GM21381 (cell line): ENCODE data around the gene KLF14.
"Not testable (repeated sequence)": the region's sequence is repeated elsewhere in the genome, so short reads cannot be mapped to it uniquely, and the experiment has no call there.

Experiments
- ATAC-seq: cut with Tn5 transposase; IDR thresholded peaks from one replicate; pipeline ENCODE4 v1.9.1; 2021; ENCODE audit warnings: mild to moderate bottlenecking, moderate library complexity; ENCODE audit not compliant: unreplicated experiment

The KLF14 gene

DNA sequence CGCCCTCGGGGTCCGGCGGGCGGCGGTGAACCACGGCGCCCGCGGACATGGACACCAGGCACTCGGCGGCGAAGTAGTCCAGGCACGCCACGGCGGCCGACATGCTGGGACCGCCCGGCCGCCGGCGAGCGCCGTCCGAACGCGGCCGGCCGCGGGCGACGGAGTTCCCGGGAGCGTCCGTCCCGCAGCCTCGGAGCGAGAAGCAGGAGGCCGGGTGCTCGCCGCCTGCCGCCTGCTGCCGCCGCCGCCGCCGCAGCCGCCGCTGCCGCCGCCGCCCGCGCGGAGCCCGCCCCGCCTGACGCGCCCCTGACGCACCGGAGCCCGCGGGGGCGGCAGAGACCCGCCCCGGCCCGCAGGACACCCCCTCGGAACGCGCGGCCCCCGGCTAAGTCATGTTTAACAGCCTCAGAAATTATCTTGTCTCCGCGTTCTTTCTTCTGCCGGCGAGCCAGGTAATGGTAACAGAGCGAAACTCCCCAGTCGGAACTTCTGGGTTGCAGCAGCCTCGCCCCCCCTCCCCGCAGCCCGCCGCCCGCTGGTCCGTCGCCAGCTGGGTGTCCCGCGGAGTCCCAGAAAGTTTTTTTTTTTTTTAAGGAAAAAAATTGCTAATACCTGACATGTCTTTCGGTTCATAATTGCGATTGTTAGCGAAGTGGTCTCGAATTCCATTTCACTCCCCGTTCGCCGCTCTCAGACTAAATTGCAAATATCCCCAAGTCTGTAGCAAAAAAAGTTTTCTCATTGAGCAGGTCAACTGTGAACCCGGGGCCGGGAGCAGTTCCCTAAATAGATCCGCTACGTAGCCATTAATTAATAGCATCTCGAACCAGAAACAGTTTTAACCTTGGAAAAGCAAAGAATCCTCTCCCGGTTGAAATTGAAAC is at the start of gene KLF14:
TSS of gene KLF14 (minus strand) at position 277 of the 884 bp plus-strand sequence. CDS start at position 103, 174 bp downstream.
- no peak for ATAC-seq

DNA sequence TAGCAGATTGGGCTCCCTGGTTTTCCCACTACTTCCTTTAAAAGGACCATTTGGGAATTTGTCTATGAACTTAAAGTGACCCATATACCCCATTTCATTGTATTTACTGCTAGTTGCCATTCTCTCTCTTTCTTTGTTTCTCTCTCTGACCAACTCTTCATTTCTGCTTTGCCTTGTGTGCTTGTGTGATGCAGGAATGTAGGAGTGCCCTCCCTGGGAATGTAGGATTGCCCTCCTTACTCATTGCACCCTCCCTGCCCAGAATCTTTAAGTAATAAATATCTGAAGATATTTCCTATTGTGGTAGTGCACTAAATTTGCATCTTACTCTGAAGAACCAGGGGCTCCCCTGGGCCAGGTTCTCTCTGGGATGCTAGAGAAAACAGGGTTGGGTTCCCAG is 47.3 kb upstream of the KLF14 start:
- no peak for ATAC-seq

DNA sequence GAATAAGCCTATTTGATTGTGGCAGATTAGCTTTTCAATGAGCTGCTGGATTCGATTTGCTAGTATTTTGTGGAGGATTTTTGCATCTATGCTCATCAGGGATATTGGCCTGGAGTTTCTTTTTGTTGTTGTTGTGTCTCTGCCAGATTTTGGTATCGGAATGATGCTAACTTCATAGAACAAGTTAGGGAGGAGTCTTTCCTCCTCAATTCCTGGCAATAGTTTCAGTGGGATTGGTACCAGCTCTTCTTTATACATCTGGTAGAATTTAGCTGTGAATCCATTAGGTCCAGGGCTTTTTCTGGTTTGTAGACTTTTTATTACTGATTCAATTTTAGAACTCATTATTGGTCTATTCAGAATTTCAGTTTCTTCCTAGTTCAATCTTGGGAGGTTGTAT is 43.4 kb upstream of the KLF14 start:
- no peak for ATAC-seq

DNA sequence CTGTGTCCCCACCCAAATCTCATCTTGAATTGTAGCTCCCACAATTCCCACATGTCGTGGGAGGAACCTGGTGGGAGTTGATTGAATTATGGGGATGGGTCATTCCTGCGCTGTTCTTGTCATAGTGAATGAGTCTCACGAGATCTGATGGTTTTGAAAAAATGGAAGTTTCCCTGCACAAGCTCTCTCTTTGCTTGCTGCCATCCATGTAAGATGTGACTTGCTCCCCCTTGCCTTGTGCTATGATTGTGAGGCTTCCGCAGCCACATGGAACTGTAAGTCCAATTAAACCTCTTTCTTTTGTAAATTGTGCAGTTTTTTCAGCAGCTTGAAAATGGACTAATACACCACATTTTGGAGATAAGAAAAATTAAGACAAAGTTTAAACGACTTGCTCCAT is 38.4 kb upstream of the KLF14 start:
- not testable (repeated sequence) for ATAC-seq

DNA sequence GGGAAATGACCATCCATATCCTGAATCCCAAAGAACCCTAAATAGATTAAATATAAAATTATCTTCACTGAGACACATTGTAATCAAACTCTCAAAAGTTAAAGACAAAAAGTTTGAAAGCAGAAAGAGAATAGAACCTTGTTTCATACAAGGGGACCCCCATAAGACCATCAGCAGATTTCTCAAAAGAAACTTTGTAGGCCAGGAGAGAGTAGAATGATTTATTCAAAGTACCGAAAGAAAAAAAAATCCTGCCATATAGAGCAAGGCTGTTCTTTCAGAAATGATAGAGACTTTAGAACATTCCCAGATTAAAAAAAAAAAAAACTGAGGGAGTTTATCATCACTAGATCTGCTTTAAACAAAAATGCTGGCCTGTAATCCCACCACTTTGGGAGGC is 34.8 kb upstream of the KLF14 start:
- ATAC-seq, result no peak

DNA sequence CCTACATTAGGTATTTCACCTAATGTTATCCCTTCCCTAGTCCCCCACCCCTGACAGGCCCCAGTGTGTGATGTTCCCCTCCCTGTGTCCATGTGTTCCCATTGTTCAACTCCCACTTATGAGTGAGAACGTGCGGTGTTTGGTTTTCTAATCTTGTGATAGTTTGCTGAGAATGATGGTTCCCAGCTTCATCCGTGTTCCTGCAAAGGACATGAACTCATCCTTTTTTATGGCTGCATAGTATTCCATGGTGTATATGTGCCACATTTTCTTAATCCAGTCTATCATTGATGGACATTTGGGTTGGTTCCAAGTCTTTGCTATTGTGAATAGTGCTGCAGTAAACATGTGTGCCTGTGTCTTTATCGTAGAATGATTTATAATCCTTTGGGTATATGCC is 30.6 kb upstream of the KLF14 start:
- ATAC-seq, result not testable (repeated sequence)

DNA sequence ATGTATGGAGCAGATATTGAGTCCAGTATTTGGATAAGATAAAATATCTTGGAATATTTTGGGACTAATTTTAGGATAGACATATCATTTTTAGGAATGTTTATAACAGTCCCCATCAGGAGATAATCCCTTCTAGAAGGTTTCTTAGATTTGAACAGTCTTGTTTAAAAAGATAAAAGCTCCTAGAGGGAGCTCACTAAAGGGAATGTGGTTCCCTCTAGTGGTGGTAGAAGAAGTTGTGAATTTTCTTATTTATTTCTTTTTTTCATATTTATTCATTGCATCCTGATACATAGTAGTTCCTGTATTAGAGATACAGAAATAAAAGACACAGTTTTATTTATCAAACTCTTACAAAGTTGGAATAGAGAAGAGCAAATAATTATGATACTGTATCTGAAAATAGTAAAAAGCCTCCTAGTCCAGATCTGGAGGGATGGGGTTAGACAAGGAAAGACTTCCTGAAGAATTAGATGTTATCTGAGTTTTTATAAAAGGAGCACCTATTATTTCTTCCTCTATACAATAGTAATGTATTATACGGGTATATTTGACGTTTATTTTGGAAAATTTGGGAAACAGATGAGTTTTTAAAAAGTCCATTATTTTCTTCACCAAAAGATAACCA is 24.5 kb upstream of the KLF14 start:
- ATAC-seq, result no peak

DNA sequence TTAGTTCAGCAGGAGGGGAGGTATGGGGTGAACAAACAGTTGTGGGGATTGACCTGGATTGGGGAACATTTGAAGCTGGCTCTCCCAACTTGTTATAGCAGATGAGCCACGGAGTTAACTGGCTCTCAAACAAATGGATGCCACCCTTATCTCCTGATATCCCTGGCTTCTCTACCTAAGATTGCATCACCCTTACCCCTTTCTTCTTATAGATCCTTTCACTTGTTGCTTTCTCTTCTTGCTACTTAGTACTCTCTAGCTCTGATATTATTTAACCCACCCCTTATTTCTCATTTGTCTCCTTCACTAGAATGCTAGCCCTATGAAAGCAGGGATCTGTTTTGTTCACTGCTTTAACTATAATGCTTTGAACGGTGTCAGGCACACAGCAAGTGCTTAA is 22.3 kb upstream of the KLF14 start:
- no peak for ATAC-seq

DNA sequence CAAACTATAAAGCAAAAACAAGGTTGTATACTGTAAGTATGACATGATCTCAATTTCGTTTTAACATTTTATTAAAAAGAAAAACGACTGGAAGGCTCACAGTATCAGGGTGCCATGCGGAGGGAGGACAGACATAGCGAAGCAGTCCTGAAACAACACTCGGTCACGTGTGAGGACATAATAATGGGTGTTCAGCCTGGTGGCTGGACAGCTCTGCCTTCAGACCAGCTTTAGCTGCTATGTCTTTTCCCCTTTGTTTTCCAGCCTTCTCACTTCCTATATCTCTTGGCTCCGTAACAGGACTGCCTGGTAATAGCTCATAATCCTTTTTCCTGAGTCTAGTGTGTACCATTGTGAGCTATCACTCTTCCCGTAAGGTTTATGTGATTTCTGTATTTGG is 18.4 kb upstream of the KLF14 start:
- ATAC-seq, result no peak

DNA sequence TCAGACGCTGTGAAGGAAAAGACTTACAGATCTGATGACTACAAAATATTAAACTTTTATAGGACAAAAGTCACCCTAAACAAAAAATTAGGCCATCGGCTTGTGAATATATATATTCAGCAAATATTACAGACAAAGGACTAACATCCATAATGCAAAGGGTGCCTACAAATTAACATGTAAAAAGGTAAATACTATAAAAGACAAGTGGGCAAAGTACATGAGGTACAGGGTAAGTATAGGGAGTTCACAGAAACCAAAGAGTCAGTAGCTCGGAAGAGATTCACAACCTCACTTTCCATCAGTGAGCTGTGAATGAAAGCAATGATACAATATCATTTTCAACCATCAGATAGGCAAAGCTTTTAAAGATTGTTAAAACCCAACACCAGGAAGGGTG is 16.7 kb upstream of the KLF14 start:
- ATAC-seq, result no peak

DNA sequence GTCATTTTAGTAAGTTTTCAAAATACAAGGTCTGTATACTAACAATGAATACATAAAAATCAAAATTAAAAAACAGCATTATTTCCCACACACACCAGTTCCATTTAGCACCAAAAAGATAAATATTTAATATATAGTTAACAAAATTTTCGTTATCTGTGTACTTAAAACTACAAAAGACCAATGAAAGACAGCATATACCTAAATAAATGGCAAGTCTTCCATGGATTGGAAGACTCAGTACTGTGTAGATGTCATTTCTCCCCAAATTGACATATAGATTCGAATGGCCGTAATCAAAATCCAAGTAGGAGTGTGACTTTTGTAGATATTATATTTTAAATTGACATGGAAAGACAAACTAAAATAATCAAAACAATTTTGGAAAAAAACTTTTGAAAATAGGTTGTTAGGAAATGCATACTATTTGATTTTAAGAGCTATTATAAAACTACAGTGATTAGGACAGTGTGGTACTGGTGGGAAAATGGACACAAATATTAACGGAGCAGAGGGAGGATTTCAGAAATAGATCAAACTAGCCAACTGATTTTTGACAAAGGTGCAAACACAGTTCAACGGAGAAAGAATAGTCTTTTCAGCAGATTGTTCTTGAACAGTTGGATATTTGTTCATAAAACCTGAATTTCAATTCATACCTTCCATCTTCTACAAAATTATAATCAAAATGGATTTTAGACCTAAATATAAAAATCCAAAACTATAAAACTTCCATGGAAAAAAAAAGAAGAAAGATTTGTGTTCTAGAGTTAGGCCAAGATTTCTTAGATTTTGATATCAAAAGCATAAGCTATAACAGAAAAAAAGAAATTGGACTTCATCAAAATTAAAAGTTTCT is 14.8 kb upstream of the KLF14 start:
- ATAC-seq, result no peak

DNA sequence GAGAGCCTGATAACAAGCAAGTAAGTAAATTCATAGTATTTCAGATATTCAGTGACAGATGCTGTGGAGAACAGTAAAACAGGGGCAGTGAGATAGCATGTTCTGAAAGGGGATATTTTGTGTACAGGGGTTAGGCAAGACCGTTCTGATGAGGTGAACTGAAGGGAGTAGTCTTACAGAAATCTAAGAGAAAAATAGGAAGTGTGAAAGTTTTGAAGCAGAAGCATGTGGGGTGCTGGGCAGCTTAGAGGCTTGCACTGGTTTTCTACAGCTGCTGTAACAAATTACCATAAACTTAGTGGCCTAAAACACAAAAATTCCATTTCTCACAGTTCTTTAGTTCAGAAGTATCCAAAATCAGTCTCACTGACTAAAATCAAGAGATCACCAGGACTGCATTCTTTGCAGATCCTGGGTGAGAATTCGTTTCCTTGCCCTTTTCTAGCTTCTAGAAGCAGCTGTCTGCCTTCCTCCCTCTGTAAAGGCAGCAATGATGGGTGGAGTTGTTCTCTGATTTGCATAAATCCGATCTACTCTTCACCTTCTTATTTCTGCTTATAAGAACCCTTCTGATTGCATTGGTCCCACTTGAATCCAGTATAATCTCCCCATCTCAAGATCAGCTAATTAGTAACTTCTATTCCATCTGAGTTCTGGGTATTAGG is 7.5 kb upstream of the KLF14 start:
- no peak for ATAC-seq

DNA sequence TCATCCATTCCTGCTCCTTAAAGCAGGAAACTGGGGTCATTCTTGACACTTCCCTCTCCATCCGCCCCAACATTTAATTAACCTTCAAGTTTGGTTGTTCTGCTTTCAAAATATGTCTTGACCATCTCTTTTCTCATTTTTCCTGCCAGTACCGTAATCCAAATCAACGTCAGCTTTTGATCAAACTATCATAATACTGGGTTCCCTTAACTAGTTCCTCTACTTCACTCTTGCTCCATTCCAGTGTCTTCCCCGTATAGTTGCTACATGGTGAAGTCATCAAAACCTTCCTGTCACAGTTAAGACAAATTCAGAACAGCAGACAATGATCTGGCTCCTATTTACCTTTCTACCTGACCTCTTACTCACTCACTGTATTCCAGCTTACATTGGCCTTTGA is 6.6 kb upstream of the KLF14 start:
- ATAC-seq, result no peak

DNA sequence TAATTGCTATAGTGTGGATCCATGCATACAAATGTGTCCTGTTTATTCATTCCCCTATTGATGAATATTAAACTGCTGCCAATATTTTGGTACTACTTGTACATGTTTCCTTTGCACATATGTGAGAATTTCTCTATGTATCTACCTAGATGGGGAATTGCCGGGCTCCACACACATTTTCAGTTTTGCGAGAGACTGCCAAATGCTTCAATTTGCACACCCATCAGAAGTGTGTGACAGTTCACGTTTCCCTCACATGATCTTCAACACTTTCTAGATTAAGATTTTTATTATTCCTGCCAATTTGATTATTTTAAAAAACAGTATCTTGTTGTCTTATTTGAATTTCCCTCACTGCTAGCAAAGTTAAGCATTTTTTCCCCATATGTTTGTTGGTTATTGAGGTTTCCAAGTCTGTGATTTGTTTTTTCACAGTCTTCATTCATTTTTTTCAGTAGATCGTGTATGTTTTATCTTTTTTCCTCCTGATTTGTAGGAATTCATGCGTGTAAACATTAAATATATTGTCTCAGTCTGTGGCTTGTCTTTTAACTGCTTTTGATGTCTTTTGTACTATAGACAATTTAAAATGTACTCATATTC is 2.4 kb upstream of the KLF14 start:
- no peak for ATAC-seq

DNA sequence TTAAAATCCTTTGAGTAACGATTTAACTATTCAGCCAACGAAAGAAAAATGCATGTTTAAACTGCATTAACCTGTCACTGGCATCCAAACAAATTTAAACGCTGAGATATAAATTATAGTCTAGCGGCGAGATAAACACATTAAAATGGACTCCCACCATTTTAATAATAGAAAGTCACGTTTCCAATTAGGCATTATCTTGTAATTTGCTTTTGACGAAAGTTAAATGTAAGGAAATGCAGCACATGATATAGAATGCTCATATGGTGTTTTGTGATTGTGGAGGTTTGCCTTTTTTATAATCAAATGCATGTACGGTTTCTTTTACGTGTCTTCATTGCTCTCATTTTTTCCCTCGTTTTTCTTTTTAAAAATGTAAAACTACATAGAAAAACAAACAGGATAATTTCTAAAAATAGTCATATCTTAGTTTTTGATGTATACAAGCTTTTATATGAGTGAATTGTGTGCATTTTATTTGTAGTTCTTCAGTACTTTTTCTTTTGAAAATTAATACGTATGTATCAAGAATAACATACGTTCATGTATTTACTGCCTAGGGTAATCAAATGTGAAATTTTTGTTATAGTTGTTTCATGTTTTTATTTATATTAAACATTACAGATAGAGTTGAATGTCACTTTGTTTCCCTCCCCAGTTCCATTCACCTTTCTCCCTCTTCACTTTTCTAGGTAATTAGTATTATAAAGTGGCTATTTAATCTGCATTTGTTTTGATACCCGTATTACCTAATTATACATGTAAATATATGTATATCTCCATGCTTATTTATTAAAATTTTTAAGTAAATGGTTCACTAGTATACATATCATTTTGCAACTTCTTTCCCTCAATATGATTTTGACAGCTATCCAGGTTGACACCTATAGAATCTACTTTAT is 1.1 kb upstream of the KLF14 start:
- ATAC-seq, result no peak

DNA sequence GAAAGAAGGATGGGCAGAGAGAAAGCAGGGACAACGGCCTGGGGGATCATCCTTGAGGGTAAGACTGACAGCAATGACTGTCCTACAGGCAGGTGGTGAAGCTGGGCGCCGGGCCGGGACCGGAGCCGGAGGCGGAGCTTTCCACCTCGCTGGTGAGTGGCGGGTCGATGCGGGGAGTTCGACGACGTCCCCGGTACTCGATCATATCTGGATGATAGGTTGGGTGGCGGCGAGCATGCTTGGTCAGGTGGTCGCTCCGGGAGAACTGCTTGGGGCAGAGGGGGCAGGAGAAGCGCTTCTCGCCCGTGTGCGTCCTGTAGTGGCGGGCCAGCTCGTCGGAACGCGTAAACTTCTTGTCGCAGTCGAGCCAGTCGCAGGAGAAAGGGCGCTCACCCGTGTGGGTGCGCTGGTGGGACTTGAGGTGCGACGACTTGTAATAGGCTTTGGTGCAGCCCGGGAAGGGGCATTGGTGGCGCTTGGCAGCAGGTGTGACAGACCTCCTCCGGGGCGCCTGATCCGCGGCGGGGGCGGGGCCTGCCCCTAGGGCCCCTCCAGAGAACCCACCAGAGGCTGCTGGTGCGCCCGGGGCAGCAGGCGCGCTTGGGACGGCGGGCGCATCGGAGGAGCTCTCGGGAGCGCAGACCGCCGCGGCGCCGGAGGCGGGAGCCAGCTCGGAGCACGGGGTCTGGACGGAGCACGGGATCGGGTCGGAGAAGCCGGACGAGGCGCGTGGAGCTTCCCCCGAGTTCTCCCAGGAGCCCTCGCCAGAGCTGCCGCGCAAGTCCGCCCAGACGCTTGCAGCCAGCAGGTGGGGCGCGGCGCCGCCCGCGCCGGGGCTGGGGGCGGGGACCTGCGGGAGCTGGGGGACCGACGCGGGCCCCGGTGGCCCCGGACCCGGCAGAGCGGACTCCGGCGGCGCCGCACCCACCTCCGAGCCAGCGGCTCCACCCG is 752 bp downstream of the KLF14 start:
- ATAC-seq, result no peak

DNA sequence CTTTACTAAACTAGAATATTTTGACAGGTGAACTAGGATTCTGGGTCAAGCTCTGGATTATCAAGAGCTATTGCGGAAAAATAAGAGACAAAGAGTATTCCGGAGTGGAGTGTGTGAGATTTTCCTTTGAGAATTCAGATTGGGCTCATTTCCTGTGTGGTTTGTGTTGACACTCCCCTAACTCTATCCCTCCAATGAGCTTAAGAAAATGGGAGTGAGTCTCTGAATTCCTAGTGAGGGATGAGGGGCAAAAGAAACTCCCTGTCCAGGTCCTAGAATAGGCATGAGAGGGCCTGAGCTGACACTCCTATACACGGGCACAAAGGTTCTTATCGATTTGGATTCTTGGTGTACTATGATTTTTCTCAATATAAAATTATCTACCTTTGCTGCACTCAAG is 10.2 kb downstream of the KLF14 start:
- no peak for ATAC-seq

DNA sequence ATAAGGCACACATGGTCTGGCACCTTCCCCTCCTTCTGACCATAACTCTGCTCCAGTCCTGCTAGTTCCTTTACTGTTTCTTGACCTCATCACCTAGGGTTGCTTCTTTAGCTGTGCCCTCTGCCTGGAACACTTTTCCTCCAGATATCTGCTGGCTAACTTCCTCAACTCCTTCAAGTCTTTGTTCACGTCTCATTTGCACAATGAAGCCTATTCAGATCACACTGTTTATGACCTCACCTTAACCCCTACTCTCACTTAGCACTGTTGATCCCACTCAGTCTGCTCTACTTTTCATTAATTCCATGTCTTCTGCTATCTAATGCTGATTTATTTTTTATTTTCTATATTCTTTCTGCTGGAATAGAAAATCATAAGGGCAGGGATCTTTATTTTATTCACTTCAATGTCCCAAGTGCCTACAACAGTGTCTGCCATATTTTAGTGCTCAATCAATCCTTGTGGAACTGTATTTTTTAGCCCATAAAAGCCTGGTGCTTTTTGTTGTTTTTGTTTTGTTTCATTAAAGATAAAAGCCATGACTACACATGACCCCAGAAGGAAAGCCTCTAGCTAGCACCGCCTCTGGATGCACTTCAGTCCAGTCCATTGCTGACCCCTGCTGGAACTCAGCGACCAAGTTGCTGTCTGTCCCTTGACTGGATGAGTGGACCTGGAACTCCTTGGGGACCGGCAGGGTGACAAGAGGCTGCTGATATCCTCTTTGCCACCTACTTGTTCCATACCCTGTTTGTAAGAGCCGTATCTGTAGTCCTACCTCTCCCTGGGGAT is 12.3 kb downstream of the KLF14 start:
- ATAC-seq, result no peak
